Ureter (tissue), 1 donor: ENCODE measurements around the gene C1orf56. TPM values are rescaled to one million over a fixed set of nuclear protein-coding genes. Genes with fewer than 3 reads are reported as not detected.

Source experiments
- DNase-seq: peaks from one replicate; pipeline ENCODE4 v3.0.0-alpha.2; 2020; ENCODE audit warnings: low spot score
- total RNA-seq: library from RNA; stranded (reverse); gene quantifications from one replicate; pipeline ENCODE4 v1.2.4, GENCODE V29; 2023
- donor health status: DM: yes; HTN: yes; CAD: no.

C1orf56 gene
- total RNA-seq = 5.9 TPM

GRCh38 chr1:151047591-151047924 is at the start of gene C1orf56:
Gene C1orf56, plus strand, starts transcription at chr1:151047751. Its CDS starts 97 bp downstream, at chr1:151047848.
- peak; percentile 77 for DNase-seq

GRCh38 chr1:150997949-150998348 is 49.6 kb upstream of the C1orf56 start:
- no peak for DNase-seq

GRCh38 chr1:150999051-150999674 is 48.4 kb upstream of the C1orf56 start:
- no peak for DNase-seq

- no peak for DNase-seq
These were observed 47.6 kb upstream of the C1orf56 start for GRCh38 chr1:150999926-151000325.

GRCh38 chr1:151000408-151000807 is 47.1 kb upstream of the C1orf56 start:
- no peak for DNase-seq

- DNase-seq = no peak
These were observed 45.9 kb upstream of the C1orf56 start for GRCh38 chr1:151001602-151002001.

GRCh38 chr1:151002051-151002450 is 45.5 kb upstream of the C1orf56 start:
- DNase-seq = no peak

GRCh38 chr1:151002611-151003010 is 44.9 kb upstream of the C1orf56 start:
- DNase-seq = no peak

- DNase-seq = no peak
These were observed 44.4 kb upstream of the C1orf56 start for GRCh38 chr1:151003180-151003579.

GRCh38 chr1:151005729-151006319 is 41.7 kb upstream of the C1orf56 start:
- DNase-seq = no peak

GRCh38 chr1:151006327-151007052 is 41.1 kb upstream of the C1orf56 start, which contains the start of gene MINDY1:
Gene MINDY1, minus strand, starts transcription at chr1:151006902. Its CDS starts 4,285 bp downstream, at chr1:151002617.
- DNase-seq = peak; percentile 75

GRCh38 chr1:151007853-151008243 is 39.7 kb upstream of the C1orf56 start:
- no peak for DNase-seq

- peak; percentile 97 for DNase-seq
These were observed 39.0 kb upstream of the C1orf56 start, which contains the start of gene PRUNE1 for GRCh38 chr1:151008244-151009205. Gene PRUNE1, plus strand, starts transcription at chr1:151008449. Its CDS starts 184 bp downstream, at chr1:151008633.

- DNase-seq = no peak
These were observed 38.4 kb upstream of the C1orf56 start for GRCh38 chr1:151009206-151009587.

- DNase-seq = no peak
These were observed 37.7 kb upstream of the C1orf56 start for GRCh38 chr1:151009674-151010345.

GRCh38 chr1:151010346-151010726 is 37.2 kb upstream of the C1orf56 start:
- DNase-seq = no peak

- no peak for DNase-seq
These were observed 36.2 kb upstream of the C1orf56 start for GRCh38 chr1:151011154-151011850.

GRCh38 chr1:151012684-151013471 is 34.7 kb upstream of the C1orf56 start:
- no peak for DNase-seq

GRCh38 chr1:151013518-151013917 is 34.0 kb upstream of the C1orf56 start:
- no peak for DNase-seq
